Stimulated activated naive CD4-positive, alpha-beta T cell (primary cell): Measurements from ENCODE around the gene GABRD.

Source experiments
- DNase-seq, 6 experiments: peaks; one replicate each; lab custom pipeline; 2025; lab: John Stamatoyannopoulos, UW

The GABRD gene

DNA sequence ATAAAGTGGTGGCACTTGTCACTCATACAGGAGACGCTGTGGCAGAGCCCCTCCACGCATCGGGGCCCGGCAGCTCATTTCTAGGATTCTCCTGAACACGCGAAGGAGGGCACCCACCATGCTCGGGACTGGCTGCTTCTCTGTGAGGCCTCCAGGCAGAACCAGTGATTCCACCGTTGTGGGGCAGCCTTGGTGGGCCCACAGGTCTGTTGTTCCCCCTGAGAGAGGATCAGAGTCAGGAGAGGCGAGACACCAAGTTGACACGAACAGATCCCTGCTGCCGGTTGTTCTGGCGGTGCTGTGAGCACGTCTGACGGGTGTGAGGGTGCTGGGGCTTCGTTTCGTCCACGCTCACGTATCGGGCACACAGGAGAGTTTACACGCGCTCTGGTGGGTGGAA is 57.7 kb downstream of the GABRD start:
- DNase-seq: no peak

DNA sequence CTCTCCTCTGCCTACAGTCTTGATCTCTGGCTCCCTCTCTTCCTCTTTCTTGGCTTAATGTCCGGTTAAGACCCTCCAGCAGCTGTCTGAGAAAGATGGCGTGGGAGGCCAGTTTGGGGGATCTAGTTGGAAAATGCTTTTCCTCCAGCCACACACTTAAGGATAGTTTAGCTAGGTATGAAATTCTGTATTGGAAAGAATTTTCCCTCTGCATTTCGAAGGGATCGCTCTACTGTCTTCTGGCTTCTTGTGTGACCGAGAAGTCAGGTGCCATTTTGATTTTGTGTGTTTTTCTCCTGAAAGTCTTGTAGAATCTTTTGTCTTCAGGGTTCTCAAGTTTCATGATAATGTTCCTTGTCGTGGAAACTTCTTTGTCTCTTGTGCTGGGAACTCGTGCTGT is 59.0 kb downstream of the GABRD start:
- no peak for DNase-seq

DNA sequence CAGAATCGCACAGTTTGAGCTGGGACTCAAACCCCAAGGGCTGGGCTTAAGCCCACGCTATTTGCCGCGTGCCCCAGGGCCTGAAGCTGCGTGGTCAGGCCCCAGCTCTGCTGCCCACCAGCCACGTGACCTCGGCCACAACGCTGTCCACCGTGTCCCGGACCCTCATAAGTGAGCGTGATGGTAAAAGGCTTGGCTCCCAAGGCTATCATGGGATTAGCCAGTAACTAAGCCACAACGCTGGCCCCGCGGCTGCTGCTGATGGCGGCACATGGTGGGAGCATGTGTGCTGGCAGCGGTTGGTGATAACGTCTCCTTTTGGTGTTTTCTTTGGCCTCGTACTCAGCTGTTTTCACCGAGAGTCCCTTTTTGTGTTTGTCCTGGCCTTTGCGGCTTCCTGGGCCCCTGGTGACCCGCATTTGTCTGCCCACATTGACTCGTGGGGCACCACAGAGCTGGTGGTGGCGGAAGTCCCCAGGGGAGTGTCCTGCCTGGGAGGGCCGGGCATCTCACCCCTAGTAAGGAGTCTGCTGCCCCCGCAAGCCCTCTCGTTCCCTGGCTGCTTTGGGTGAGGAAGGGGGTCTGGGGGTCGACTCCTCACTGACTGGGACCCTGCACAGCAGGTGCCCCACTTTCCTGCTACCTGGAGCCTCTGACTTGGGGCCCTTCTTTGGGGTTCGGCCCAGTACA is 60.4 kb downstream of the GABRD start:
- DNase-seq: no peak

DNA sequence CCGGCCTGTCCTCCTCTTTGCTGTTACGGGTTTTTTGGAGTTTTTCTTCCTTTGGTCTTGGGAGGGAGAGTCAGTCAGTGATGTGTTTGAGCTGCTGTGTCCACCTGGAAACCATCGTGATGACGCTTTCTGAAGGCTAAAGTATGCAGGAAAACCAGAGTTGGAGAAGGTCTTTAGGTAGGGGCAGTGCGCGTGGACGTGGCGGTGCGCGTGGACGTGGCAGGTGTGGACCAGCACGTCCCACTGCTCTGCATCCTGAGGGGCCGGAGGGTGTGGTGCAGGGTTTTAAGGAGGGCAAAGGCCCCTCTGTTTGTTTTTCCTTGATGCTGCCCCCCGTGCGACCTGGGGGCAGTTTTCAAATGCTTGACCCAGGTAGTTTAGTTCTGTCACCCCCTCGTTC is 61.0 kb downstream of the GABRD start:
- no peak for DNase-seq
